Left lung (tissue), 10 donors: ENCODE measurements around the gene AOPEP. TPM values are rescaled to one million over a fixed set of nuclear protein-coding genes. Genes with fewer than 3 reads are reported as not detected.

Source experiments
- ATAC-seq: fragments of 200-7000 bp; cut with Tn5 transposase; one replicate; pipeline ENCODE4 v1.9.1; 2020; ENCODE audit warnings: moderate library complexity
- DNase-seq, 4 donors: peaks; one replicate each; pipeline ENCODE4 v3.0.0-alpha.2; 2013 to 2020
- H3K27ac ChIP-seq, 2 donors: fragments of 200-600 bp; sonication (generic) in 1 of 2; one replicate each; pipeline versions ENCODE4 v1.5.0 to v1.8.0; 2020 to 2021
- H3K27me3 ChIP-seq, 2 donors: fragments of 200-600 bp; sonication (generic) in 1 of 2; one replicate each; pipeline versions ENCODE4 v1.5.0 to v1.8.0; 2020 to 2021
- H3K36me3 ChIP-seq, 2 donors: fragments of 200-600 bp; sonication (generic) in 1 of 2; one replicate each; pipeline versions ENCODE4 v1.5.0 to v1.8.0; 2020 to 2021
- H3K4me1 ChIP-seq, 2 donors: fragments of 200-600 bp; one replicate each; pipeline ENCODE4 v1.8.0; 2021
- H3K4me3 ChIP-seq, 2 donors: fragments of 200-600 bp; sonication (generic) in 1 of 2; one replicate each; pipeline versions ENCODE4 v1.5.0 to v1.8.0; 2020 to 2021; ENCODE audit warnings: mild to moderate bottlenecking in 1 of 2
- H3K9me3 ChIP-seq, 2 donors: fragments of 200-600 bp; sonication (generic) in 1 of 2; one replicate each; pipeline versions ENCODE4 v1.5.0 to v1.8.0; 2020 to 2021
- intact Hi-C, 2 donors: fragments of 100-400 bp; cut with DNase I; formaldehyde crosslinking; loops; one replicate each; pipeline versions ENCODE4 v1.11.2 to v1.14.2; 2022
- polyA plus RNA-seq, 6 donors: library from polyadenylated mRNA; unstranded; fragments of 120-200 nt; gene quantifications; one replicate each; pipeline ENCODE4 v1.2.1, GENCODE V29; 2013; ENCODE audit not compliant: insufficient read length in 6 of 6
- total RNA-seq, 2 donors: library from RNA; stranded (reverse); fragmentation: NEBNext Ultra II Directional; extraction: Animal tissue kit (Norgen Biotek cat#: 25700); gene quantifications; one replicate each; pipeline ENCODE4 v1.2.1, GENCODE V29; 2021
- TF ChIP-seq, protein P1 (sequence below), 2 donors: fragments of 200-600 bp; sonication (generic) in 1 of 2; IDR thresholded peaks; one replicate each; pipeline versions ENCODE4 v1.5.0 to v1.8.0; 2021; ENCODE audit warnings: antibody characterized with exemption in 2 of 2
- donor health status: DM: no; HTN: yes; CAD: no.
- donor health status: DM: no; HTN: no; CAD: no.

AOPEP gene
- total and polyA plus RNA-seq, 8 donors: 32.5 to 83.2 (median 39.9) TPM

DNA sequence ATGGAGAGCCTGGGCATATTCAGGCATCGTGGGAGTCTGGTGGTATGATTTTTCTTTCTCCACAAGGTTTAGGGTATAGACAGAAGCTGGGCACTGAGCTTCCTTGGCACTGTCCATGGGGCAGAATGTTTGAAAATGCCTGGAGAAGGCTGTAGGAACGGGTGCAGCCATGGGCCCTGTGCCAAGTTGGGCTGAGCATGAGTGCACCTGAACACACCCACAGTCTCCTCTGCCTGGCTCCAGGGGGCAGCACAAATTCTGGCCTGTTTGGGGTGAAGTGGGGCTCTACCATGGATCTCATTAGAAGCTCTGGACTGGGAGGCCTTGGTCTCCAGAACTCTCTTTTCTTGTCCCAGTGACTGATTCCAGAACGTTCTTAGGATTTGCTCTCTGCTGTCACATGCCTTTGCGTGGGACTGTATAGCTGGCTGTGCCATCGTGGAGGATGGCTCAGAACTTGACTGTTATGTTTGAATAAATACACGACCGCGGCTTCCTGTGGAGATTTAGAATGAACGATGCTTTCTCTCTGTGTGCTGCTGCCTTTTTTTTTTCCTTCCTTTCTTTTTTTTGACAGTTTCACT, 361.3 kb downstream of the AOPEP start:
- H3K27ac ChIP-seq: peak overlapping the region in 1 of 2 donors; percentile 13
- no peak overlapping the region for H3K4me3 ChIP-seq
- peak in 1 of 4 donors; percentile 83 for DNase-seq
- H3K9me3 ChIP-seq: no peaks in the 10 kb centered on the region
- TF ChIP-seq, protein P1, sequence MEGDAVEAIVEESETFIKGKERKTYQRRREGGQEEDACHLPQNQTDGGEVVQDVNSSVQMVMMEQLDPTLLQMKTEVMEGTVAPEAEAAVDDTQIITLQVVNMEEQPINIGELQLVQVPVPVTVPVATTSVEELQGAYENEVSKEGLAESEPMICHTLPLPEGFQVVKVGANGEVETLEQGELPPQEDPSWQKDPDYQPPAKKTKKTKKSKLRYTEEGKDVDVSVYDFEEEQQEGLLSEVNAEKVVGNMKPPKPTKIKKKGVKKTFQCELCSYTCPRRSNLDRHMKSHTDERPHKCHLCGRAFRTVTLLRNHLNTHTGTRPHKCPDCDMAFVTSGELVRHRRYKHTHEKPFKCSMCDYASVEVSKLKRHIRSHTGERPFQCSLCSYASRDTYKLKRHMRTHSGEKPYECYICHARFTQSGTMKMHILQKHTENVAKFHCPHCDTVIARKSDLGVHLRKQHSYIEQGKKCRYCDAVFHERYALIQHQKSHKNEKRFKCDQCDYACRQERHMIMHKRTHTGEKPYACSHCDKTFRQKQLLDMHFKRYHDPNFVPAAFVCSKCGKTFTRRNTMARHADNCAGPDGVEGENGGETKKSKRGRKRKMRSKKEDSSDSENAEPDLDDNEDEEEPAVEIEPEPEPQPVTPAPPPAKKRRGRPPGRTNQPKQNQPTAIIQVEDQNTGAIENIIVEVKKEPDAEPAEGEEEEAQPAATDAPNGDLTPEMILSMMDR (IDR thresholded peaks at IDR 0.05): no peak
- no peaks in the 10 kb centered on the region for H3K27me3 ChIP-seq
- intact Hi-C loops: no loop called here
- H3K36me3 ChIP-seq: peaks cover 0 to 54% of the 10 kb centered on the region in 2 donors
- H3K4me1 ChIP-seq: peaks cover 25 to 33% of the 10 kb centered on the region in 2 donors
- ATAC-seq: peak; percentile 15

DNA sequence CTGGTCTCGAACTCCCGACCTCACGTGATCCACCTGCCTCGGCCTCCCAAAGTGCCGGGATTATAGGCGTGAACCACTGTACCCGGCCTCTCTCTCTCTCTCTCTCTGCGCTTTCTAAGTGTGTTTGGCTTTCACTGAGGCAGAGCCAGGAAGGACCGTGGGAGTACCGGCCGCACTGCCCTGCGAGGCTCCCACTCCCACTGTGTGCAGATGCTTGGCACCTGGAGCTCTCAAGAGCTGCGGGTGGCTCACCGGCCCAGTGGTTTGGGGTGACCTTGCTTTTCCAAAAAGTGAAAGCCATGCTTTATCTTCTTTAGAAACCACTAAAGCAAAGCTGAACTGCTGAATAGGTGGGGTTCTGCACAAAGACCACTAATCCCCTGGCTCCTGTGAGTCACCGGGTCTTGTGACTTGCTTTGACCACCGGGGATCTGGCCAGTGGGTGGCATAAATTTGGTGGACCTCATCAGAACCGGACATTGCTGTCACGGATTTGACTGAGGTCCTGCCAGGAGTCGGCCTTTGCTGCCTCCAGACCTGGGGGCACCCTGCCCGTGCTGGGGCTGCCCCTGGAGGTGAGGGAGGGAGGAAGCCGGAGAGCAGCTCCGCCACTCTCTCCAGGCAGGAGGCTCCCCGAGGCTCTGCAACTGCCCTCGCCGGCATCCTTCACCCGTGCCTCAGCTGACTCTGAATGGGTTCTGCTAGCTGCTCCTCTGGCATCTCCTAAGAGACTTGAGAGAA, 362.1 kb downstream of the AOPEP start:
- H3K4me1 ChIP-seq: peaks cover 30 to 35% of the 10 kb centered on the region in 2 donors

DNA sequence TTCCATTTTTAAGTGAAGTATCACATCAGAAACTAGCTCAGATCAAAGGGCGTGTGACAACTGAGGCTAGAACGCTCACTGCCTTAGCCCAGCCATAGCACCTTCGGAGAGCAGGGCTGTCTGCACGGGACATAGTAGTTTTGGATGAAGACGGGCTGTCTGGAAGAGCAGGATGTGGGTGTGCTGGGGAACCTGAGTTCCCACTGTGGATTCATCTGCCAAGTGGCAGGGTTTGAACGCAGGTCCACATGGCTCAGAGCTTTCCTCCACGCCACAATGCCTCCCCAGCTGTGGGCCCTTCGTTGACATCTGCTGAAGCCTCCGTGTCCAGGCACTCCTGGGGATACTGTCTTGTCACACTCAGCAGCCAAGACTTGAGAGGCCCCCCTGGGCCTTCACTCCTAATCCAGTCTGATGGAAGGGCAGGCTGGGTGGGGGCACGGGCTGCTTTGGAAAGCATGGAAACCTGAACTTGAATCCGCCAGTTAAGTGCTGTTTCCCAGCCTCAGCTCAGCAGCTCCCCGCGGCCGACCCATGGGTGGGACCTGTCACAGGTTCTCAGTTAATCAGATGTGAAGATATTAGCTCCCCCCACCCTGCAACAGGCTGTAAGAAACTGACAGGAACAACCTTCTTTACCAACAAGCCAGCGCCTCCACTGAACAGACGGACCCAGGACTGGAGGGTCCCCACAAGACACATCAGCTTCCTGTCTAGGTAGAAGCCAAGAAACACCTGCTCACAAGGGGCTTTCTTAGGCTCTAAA, 362.9 kb downstream of the AOPEP start:
- ATAC-seq: no peak

More for the DNA sequence above, 362.1 kb downstream of the AOPEP start:
- TF ChIP-seq, protein P1 (IDR thresholded peaks at IDR 0.05): no peak
- Histone ChIP-seq H3K27me3 (no peaks in the 10 kb centered on the region), H3K4me3 (no peak overlapping the region), H3K9me3 (no peaks in the 10 kb centered on the region), H3K36me3 (peaks cover 0 to 47% of the 10 kb centered on the region in 2 donors), H3K27ac (no peak overlapping the region)
- intact Hi-C loops: no loop called here
- no peak for ATAC-seq
- no peak for DNase-seq

DNA sequence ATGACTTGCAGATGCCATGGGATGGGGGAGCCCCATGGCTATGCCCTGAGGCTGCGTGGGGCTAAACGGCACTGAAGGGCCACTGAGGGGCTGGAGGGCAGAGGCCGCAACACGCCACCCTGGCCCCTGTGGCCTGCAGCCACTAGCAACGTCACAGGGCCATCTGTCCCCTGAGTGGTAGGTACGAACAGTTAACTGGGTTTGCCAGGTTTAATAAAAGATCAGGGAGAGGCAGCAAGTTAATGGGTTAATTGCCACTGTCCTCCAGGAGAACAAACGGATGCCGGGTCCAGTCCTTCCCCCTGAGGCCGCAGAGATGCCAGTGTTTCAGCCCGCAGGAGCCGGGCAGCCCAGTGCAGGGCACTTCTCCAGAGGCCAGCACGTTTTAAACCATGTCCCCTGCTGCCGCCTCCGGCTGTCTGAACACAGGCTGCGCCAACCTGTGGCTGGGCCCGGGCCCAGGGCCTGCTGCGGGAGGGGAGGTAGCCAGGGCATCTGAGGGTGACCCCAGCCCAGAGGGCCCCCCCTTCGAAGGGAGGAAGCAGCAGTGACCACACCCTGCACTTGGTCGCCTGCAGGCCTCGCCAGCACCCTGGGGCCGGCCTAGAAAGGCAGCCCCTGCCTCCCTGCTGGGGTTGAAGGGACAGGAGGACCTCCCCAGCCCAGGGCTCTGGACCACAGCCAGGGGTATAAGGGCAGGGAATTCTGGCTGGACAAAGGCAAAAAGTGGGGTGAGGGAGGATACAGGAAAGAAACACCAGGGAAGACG, 363.7 kb downstream of the AOPEP start:
- TF ChIP-seq, protein P1 (IDR thresholded peaks at IDR 0.05): no peak
- peaks cover 30 to 35% of the 10 kb centered on the region in 2 donors for H3K4me1 ChIP-seq
- peak overlapping the region; percentile 58 to 72 for H3K27ac ChIP-seq
- DNase-seq: peak in 1 of 4 donors; percentile 79
- intact Hi-C loops: no loop called here
- H3K27me3 ChIP-seq: no peaks in the 10 kb centered on the region
- H3K9me3 ChIP-seq: no peaks in the 10 kb centered on the region
- ATAC-seq: peak; percentile 9
- no peak overlapping the region for H3K4me3 ChIP-seq
- peaks cover 0 to 33% of the 10 kb centered on the region in 2 donors for H3K36me3 ChIP-seq

More for the DNA sequence above, 362.9 kb downstream of the AOPEP start:
- Histone ChIP-seq H3K4me1 (peaks cover 30 to 35% of the 10 kb centered on the region in 2 donors), H3K27ac (peak overlapping the region in 1 of 2 donors; percentile 58), H3K9me3 (no peaks in the 10 kb centered on the region), H3K36me3 (peaks cover 0 to 39% of the 10 kb centered on the region in 2 donors), H3K4me3 (no peak overlapping the region), H3K27me3 (no peaks in the 10 kb centered on the region)
- DNase-seq: no peak
- intact Hi-C loops: no loop called here
- TF ChIP-seq, protein P1 (IDR thresholded peaks at IDR 0.05): no peak
